Left renal pelvis (tissue), 4 donors: ENCODE measurements around the gene KRTAP12-4. TPM values are rescaled to one million over a fixed set of nuclear protein-coding genes. Genes with fewer than 3 reads are reported as not detected.
"Not testable (repeated sequence)": the region's sequence is repeated elsewhere in the genome, so short reads cannot be mapped to it uniquely, and the experiment has no call there.

Experiments
- DNase-seq, 4 donors: peaks; one replicate each; pipeline ENCODE4 v3.0.0-alpha.2; 2013; ENCODE audit warnings: low read depth in 4 of 4, low spot score in 3 of 4
- polyA plus RNA-seq, 4 donors: library from polyadenylated mRNA; unstranded; fragments of 120-200 nt; gene quantifications; one replicate each; pipeline ENCODE4 v1.2.1, GENCODE V29; 2013; ENCODE audit not compliant: insufficient read length in 4 of 4

Gene KRTAP12-4
- polyA plus RNA-seq, 4 donors: not detected

- no peak for DNase-seq
Measured at GRCh38 chr21:44687671-44688070, 33.2 kb upstream of the KRTAP12-4 start.

GRCh38 chr21:44686843-44687561, 32.5 kb upstream of the KRTAP12-4 start:
- no peak for DNase-seq

- no peak for DNase-seq
Measured at GRCh38 chr21:44686000-44686781, 31.7 kb upstream of the KRTAP12-4 start.

- DNase-seq: not testable (repeated sequence)
Measured at GRCh38 chr21:44685050-44685449, 30.6 kb upstream of the KRTAP12-4 start.

- no peak for DNase-seq
Measured at GRCh38 chr21:44684483-44684882, 30.0 kb upstream of the KRTAP12-4 start.

GRCh38 chr21:44684077-44684476, 29.6 kb upstream of the KRTAP12-4 start:
- no peak for DNase-seq

GRCh38 chr21:44682580-44683151, 28.2 kb upstream of the KRTAP12-4 start:
- no peak for DNase-seq

GRCh38 chr21:44681861-44682579, 27.6 kb upstream of the KRTAP12-4 start, which contains the start of gene KRTAP12-1:
Gene KRTAP12-1, minus strand, starts transcription at chr21:44682163. Its CDS starts 40 bp downstream, at chr21:44682123.
- no peak for DNase-seq

GRCh38 chr21:44681152-44681551, 26.7 kb upstream of the KRTAP12-4 start:
- DNase-seq: no peak

GRCh38 chr21:44677881-44678280, 23.4 kb upstream of the KRTAP12-4 start:
- no peak for DNase-seq

- DNase-seq: no peak
Measured at GRCh38 chr21:44671911-44672310, 17.5 kb upstream of the KRTAP12-4 start.

- DNase-seq: no peak
Measured at GRCh38 chr21:44670642-44671432, 16.4 kb upstream of the KRTAP12-4 start.

GRCh38 chr21:44667612-44668011, 13.2 kb upstream of the KRTAP12-4 start:
- no peak for DNase-seq

- no peak for DNase-seq
Measured at GRCh38 chr21:44666401-44667320, 12.2 kb upstream of the KRTAP12-4 start, which contains the start of gene KRTAP12-2. Gene KRTAP12-2, minus strand, starts transcription at chr21:44666927. Its CDS starts 41 bp downstream, at chr21:44666886.

- no peak for DNase-seq
Measured at GRCh38 chr21:44664691-44665090, 10.2 kb upstream of the KRTAP12-4 start.

- DNase-seq: not testable (repeated sequence)
Measured at GRCh38 chr21:44661567-44661966, 7.1 kb upstream of the KRTAP12-4 start.

GRCh38 chr21:44658913-44659595, 4.6 kb upstream of the KRTAP12-4 start:
- no peak for DNase-seq

- DNase-seq: no peak
Measured at GRCh38 chr21:44658541-44658910, 4.1 kb upstream of the KRTAP12-4 start.
